Sigmoid colon (tissue), 4 donors: ENCODE data around the gene NOD2.

Source experiments
- CTCF ChIP-seq, 4 experiments: fragments of 450-650 bp in 3 of 4; fragments of 200-600 bp in 1 of 4; IDR thresholded peaks; one replicate each; pipeline ENCODE4 v1.5.1; 2016 to 2019; ENCODE audit warnings: antibody characterized with exemption in 4 of 4, mild to moderate bottlenecking in 3 of 4, moderate library complexity in 2 of 4
- EP300 ChIP-seq, 4 donors: sonication (generic); formaldehyde crosslinking; IDR thresholded peaks; one replicate each; pipeline ENCODE4 v1.6.1; 2017; ENCODE audit warnings: antibody characterized with exemption in 4 of 4
- POLR2A ChIP-seq, 2 donors: fragments of 450-650 bp; IDR thresholded peaks; one replicate each; pipeline ENCODE4 v1.6.1; 2016; ENCODE audit warnings: antibody characterized with exemption in 2 of 2, mild to moderate bottlenecking in 2 of 2, moderate library complexity in 2 of 2

GRCh38 chr16:50741781-50742575 lies 48.6 kb downstream of the NOD2 start, which contains the start of gene CYLD:
- TF ChIP-seq CTCF (IDR thresholded peaks at IDR 0.05) (no peak), POLR2A (IDR thresholded peaks at IDR 0.05) (peak in 1 of 2 donors; percentile 29), EP300 (IDR thresholded peaks at IDR 0.05) (no peak)
